Activated CD8-positive, alpha-beta memory T cell treated with anti-CD3 and anti-CD28 coated beads for 48 hours (primary cell): ENCODE measurements around the gene GNA14.
"Not testable (repeated sequence)": the region's sequence is repeated elsewhere in the genome, so short reads cannot be mapped to it uniquely, and the experiment has no call there.

ENCODE experiments used
- DNase-seq, 3 experiments: peaks; one replicate each; pipeline ENCODE4 v3.0.0-alpha.2; 2020; ENCODE audit warnings: low read depth in 2 of 3, low spot score in 2 of 3

GNA14 gene

GRCh38 chr9:77421506-77422265 is 226.4 kb downstream of the GNA14 start:
- no peak for DNase-seq

GRCh38 chr9:77420641-77421040 is 227.5 kb downstream of the GNA14 start:
- no peak for DNase-seq

- DNase-seq, result no peak
Measured at GRCh38 chr9:77418226-77418625, 229.9 kb downstream of the GNA14 start.

- no peak for DNase-seq
Measured at GRCh38 chr9:77417566-77417965, 230.6 kb downstream of the GNA14 start.

- not testable (repeated sequence) for DNase-seq
Measured at GRCh38 chr9:77408521-77408920, 239.6 kb downstream of the GNA14 start.

- no peak for DNase-seq
Measured at GRCh38 chr9:77403239-77403638, 244.9 kb downstream of the GNA14 start.

GRCh38 chr9:77402286-77402685 is 245.8 kb downstream of the GNA14 start:
- no peak for DNase-seq

- no peak for DNase-seq
Measured at GRCh38 chr9:77399964-77400363, 248.2 kb downstream of the GNA14 start.

- DNase-seq, result not testable (repeated sequence)
Measured at GRCh38 chr9:77398581-77398980, 249.5 kb downstream of the GNA14 start.

GRCh38 chr9:77392328-77392727 is 255.8 kb downstream of the GNA14 start:
- no peak for DNase-seq

GRCh38 chr9:77391834-77392233 is 256.3 kb downstream of the GNA14 start:
- no peak for DNase-seq

GRCh38 chr9:77386187-77386586 is 261.9 kb downstream of the GNA14 start:
- DNase-seq, result no peak

GRCh38 chr9:77384406-77384805 is 263.7 kb downstream of the GNA14 start:
- no peak for DNase-seq

- DNase-seq, result no peak
Measured at GRCh38 chr9:77375956-77376532, 272.1 kb downstream of the GNA14 start.

GRCh38 chr9:77374266-77374665 is 273.9 kb downstream of the GNA14 start:
- no peak for DNase-seq
